Measurements from ENCODE around the gene PCDH9. TPM values are rescaled to one million over a fixed set of nuclear protein-coding genes. Genes with fewer than 3 reads are reported as not detected.

PCDH9 gene
- total RNA-seq, 1 donor from 2014 or later = 5.1 TPM

- Histone ChIP-seq H3K9me3 (no peaks in the 10 kb centered on the region), H3K4me1 (no peaks in the 10 kb centered on the region), H3K4me3 (no peak overlapping the region), H3K27ac (no peak overlapping the region), H3K36me3 (no peaks in the 10 kb centered on the region), H3K27me3 (no peaks in the 10 kb centered on the region)
- DNase-seq (no peak), ATAC-seq (no peak)
- intact Hi-C loops (cut with DNase I) = no loop called here
- TF ChIP-seq CTCF (IDR thresholded peaks at IDR 0.05) = no peak
Observed at GRCh38 chr13:67048084-67048820, 181.9 kb downstream of the PCDH9 start.

GRCh38 chr13:67045357-67045756, 184.8 kb downstream of the PCDH9 start:
- no peak overlapping the region for H3K27ac ChIP-seq
- intact Hi-C loops (cut with DNase I) = no loop called here
- no peaks in the 10 kb centered on the region for H3K27me3 ChIP-seq
- no peaks in the 10 kb centered on the region for H3K4me1 ChIP-seq
- DNase-seq (no peak), ATAC-seq (no peak)
- H3K36me3 ChIP-seq = no peaks in the 10 kb centered on the region
- no peak overlapping the region for H3K4me3 ChIP-seq
- H3K9me3 ChIP-seq = no peaks in the 10 kb centered on the region
- TF ChIP-seq CTCF (IDR thresholded peaks at IDR 0.05) = no peak

- H3K4me3 ChIP-seq = no peak overlapping the region
- ATAC-seq (no peak), DNase-seq (no peak)
- H3K27me3 ChIP-seq = no peaks in the 10 kb centered on the region
- no peaks in the 10 kb centered on the region for H3K9me3 ChIP-seq
- intact Hi-C loops (cut with DNase I) = no loop called here
- H3K27ac ChIP-seq = no peak overlapping the region
- no peaks in the 10 kb centered on the region for H3K4me1 ChIP-seq
- no peaks in the 10 kb centered on the region for H3K36me3 ChIP-seq
- TF ChIP-seq CTCF (IDR thresholded peaks at IDR 0.05) = no peak
Observed at GRCh38 chr13:67043901-67044300, 186.2 kb downstream of the PCDH9 start.

- DNase-seq (no peak), ATAC-seq (no peak)
- H3K27me3 ChIP-seq = no peaks in the 10 kb centered on the region
- H3K4me1 ChIP-seq = no peaks in the 10 kb centered on the region
- no peaks in the 10 kb centered on the region for H3K9me3 ChIP-seq
- intact Hi-C loops (cut with DNase I) = no loop called here
- TF ChIP-seq CTCF (IDR thresholded peaks at IDR 0.05) = no peak
- no peak overlapping the region for H3K4me3 ChIP-seq
- no peak overlapping the region for H3K27ac ChIP-seq
- no peaks in the 10 kb centered on the region for H3K36me3 ChIP-seq
Observed at GRCh38 chr13:67042556-67042955, 187.6 kb downstream of the PCDH9 start.

- Histone ChIP-seq H3K4me3 (no peak overlapping the region), H3K36me3 (no peaks in the 10 kb centered on the region), H3K4me1 (no peaks in the 10 kb centered on the region), H3K27me3 (no peaks in the 10 kb centered on the region), H3K9me3 (no peaks in the 10 kb centered on the region), H3K27ac (no peak overlapping the region)
- no peak for TF ChIP-seq CTCF (IDR thresholded peaks at IDR 0.05)
- intact Hi-C loops (cut with DNase I) = no loop called here
- DNase-seq (no peak), ATAC-seq (no peak)
Observed at GRCh38 chr13:67036699-67037457, 193.3 kb downstream of the PCDH9 start.
